ENCODE measurements around the gene RAD51B. TPM values are rescaled to one million over a fixed set of nuclear protein-coding genes. Genes with fewer than 3 reads are reported as not detected.

The RAD51B gene
- total and polyA plus RNA-seq, 2 of the 13 experiments (the other 11 are each of a cell fraction or from before 2014, with no cell fraction given) = 7.0 to 9.5 TPM

DNA sequence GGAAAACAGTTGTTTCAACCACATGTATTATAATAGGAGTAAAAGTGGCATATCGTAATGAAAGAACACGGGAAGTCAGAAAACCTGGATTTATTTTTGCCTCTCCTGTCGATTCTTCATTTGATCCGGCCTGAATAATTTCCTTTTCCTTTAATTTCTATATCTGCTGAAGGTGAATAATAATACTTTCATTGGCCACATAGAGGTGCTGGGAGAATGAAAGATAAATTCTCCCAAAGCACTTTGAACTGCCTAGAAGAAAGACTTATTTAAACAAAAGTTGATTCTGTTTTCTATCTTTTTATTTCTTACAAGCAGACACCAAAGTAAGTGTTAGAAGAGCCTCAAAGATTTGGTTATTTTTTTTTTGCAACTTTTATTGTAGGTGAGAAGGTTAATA is 339.1 kb downstream of the RAD51B start:
- no peak overlapping the region for H3K27ac ChIP-seq (ENCODE audit: extremely low read length, insufficient read depth, low read length)
- no peaks in the 10 kb centered on the region for H3K9me3 ChIP-seq (ENCODE audit: low read length)
- H3K27me3 ChIP-seq (ENCODE audit: control insufficient read depth in 1 of 2, insufficient read depth in 2 of 2, low read length in 2 of 2) = no peaks in the 10 kb centered on the region
- H3K4me2 ChIP-seq (ENCODE audit: low read depth, low read length) = no peak overlapping the region
- 98% methylated on average over 4 of the region's 4 CpGs for WGBS (ENCODE audit: low lambda C conversion rate)
- no peak overlapping the region for H3K9ac ChIP-seq (ENCODE audit: insufficient read depth, low read depth, low read length)
- BruUV-seq (replicated peaks) = no TSS peak
- DNase-seq (ENCODE audit: low spot score) = no peak
- H3K4me1 ChIP-seq (ENCODE audit: insufficient read depth, low read length) = peaks cover 15% of the 10 kb centered on the region
- H3K79me2 ChIP-seq (ENCODE audit: insufficient read depth, low read length) = no peaks in the 10 kb centered on the region
- intact Hi-C loops (cut with micrococcal nuclease; ENCODE audit: unreplicated experiment) = no loop called here
- H3K4me3 ChIP-seq (replicated peaks in 1 of 3; ENCODE audit: insufficient read depth in 1 of 3, low read depth in 2 of 3, low read length in 3 of 3) = no peak overlapping the region
- no peaks in the 10 kb centered on the region for H4K20me1 ChIP-seq (ENCODE audit: insufficient read depth, low read length)
- no peaks in the 10 kb centered on the region for H3K36me3 ChIP-seq (replicated peaks in 1 of 2; ENCODE audit: control insufficient read depth in 1 of 2, insufficient read depth in 2 of 2, low read length in 2 of 2)
- CTCF ChIA-PET (ENCODE audit: low intra/inter-chr PET ratio, low total read pairs) = no interaction called here
- no peak overlapping the region for H2AFZ ChIP-seq (ENCODE audit: low read length)
- POLR2A ChIA-PET = no interaction called here
- FAIRE-seq = no peak
- TF ChIP-seq RBM22 (optimal IDR thresholded peaks at IDR 0.05; ENCODE audit: low read length) (no peak), STAG1 (CRISPR knock-in tag; IDR thresholded peaks at IDR 0.05) (peak; percentile 14; the same call in 1 of the 2 replicates), CENPBD1 (CRISPR knock-in tag; IDR thresholded peaks at IDR 0.05; ENCODE audit: borderline replicate concordance, low read depth) (no peak), SRSF1 (optimal IDR thresholded peaks at IDR 0.05; ENCODE audit: low read depth, low read length) (no peak), MEIS2 (CRISPR knock-in tag; IDR thresholded peaks at IDR 0.05) (no peak), ZNF670 (CRISPR knock-in tag; IDR thresholded peaks at IDR 0.05; ENCODE audit: borderline replicate concordance) (no peak)
- TF ChIP-seq, protein P1, sequence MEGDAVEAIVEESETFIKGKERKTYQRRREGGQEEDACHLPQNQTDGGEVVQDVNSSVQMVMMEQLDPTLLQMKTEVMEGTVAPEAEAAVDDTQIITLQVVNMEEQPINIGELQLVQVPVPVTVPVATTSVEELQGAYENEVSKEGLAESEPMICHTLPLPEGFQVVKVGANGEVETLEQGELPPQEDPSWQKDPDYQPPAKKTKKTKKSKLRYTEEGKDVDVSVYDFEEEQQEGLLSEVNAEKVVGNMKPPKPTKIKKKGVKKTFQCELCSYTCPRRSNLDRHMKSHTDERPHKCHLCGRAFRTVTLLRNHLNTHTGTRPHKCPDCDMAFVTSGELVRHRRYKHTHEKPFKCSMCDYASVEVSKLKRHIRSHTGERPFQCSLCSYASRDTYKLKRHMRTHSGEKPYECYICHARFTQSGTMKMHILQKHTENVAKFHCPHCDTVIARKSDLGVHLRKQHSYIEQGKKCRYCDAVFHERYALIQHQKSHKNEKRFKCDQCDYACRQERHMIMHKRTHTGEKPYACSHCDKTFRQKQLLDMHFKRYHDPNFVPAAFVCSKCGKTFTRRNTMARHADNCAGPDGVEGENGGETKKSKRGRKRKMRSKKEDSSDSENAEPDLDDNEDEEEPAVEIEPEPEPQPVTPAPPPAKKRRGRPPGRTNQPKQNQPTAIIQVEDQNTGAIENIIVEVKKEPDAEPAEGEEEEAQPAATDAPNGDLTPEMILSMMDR (CRISPR knock-in tag; IDR thresholded peaks at IDR 0.05) = peak; percentile 17; the same call in 1 of the 2 replicates
- in situ Hi-C loops (cut with HindIII; ENCODE audit: extremely low pct_ligation_motif_present, low pct_unique_long_range_greater_than_20kb) = no loop called here
- no peak for ATAC-seq

Data from HepG2 (cell line).